Upper lobe of left lung (tissue), 4 donors: Measurements from ENCODE around the gene GNAS.

Source experiments
- POLR2A ChIP-seq, 4 donors: fragments of 450-650 bp; IDR thresholded peaks; one replicate each; pipeline ENCODE4 v1.5.1; 2016 to 2017; ENCODE audit warnings: antibody characterized with exemption in 4 of 4, mild to moderate bottlenecking in 2 of 4
- TF ChIP-seq, protein P1 (sequence below), 6 experiments: fragments of 450-650 bp in 4 of 6; fragments of 200-600 bp in 2 of 6; sonication (generic) in 2 of 6; IDR thresholded peaks; one replicate each; pipeline ENCODE4 v1.5.1; 2016 to 2019; ENCODE audit warnings: antibody characterized with exemption in 6 of 6

DNA sequence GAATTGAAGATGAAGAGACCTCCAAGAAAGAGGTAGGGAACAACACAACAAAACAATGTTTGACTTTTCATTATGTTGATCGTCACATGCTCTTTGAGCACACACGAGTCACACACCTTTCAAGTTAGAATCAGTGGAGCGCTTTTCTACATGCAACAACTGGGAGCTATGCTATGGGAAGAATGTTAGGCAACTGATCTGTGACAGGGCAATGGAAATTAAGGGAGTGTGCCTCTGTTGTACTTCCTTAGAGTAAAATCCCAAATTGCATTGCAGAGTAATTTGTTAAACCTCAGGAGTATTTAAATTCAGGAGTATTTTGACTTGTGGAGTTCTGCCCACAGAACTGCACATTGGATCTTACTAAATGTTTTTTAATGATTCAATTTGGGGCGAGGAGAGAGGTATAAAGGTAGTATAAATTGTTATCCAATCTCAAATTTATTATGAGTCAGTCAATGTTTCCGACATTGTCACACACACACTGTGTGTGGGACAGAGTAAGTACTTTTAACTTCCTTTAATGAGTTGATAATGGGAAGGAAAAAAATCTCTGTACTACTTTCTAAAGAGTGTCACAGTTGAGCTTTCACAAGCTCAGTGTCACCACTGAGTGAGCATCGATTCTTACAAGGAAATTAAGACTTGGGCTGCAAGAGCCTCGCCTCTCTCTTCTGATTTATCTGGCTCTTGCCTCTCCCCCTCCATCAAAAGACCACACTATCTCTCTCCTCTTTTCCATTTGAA lies 10.7 kb downstream of the GNAS start:
- TF ChIP-seq, protein P1, sequence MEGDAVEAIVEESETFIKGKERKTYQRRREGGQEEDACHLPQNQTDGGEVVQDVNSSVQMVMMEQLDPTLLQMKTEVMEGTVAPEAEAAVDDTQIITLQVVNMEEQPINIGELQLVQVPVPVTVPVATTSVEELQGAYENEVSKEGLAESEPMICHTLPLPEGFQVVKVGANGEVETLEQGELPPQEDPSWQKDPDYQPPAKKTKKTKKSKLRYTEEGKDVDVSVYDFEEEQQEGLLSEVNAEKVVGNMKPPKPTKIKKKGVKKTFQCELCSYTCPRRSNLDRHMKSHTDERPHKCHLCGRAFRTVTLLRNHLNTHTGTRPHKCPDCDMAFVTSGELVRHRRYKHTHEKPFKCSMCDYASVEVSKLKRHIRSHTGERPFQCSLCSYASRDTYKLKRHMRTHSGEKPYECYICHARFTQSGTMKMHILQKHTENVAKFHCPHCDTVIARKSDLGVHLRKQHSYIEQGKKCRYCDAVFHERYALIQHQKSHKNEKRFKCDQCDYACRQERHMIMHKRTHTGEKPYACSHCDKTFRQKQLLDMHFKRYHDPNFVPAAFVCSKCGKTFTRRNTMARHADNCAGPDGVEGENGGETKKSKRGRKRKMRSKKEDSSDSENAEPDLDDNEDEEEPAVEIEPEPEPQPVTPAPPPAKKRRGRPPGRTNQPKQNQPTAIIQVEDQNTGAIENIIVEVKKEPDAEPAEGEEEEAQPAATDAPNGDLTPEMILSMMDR (IDR thresholded peaks at IDR 0.05) = no peak
- no peak for TF ChIP-seq POLR2A (IDR thresholded peaks at IDR 0.05)
